ENCODE measurements around the gene NAA35. TPM values are rescaled to one million over a fixed set of nuclear protein-coding genes. Genes with fewer than 3 reads are reported as not detected.
A peak's percentile ranks its signal among the peaks of the same experiment; 100 is the strongest.

NAA35 gene
- polyA plus RNA-seq (2011; rRNA removed) (9.8 and 16.0 TPM in 2 replicates), polyA minus RNA-seq (2011; rRNA and poly(A)+ RNA removed) (7.5 and 8.9 TPM in 2 replicates)

DNA sequence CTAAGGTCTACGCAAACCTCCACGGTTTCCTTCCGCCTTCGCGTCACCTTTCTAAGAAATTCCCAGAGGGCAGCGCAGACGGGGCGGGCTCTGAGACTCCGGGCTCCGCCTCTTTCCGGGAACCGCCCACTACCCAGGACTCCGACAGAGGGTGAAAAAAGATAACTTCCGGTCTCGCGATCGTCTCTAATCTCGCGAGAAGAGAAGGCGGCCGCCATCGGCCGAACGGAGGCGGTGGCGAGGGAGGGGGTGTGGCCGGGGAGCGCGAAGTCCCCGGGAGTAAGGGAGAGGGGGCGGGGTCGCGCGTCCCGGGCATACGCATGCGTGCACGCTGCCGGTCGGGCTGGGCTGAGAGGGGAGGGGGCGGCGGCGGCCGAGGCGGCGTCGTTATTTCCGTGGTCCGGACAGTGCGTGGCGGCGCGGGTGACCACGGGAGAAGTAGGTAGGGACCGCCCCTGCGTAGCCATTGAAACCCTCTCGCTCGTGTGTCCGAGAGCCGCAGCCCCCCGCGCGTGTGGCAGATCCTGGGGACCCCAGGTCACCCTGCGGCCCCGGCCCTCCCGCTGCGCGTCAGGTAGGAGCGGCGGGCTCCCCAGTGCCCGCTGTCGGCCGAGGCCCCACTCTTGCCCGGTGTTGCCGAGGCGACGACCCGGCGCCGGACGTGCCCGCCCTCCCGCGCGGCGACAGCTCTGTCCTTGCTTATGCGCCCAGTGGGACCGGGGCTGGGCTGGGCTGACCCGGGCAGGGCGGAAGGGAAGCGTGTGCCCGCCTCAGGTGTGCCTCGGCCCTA is at the start of gene NAA35:
Gene NAA35, plus strand, starts transcription at position 315 of the 790 bp plus-strand sequence. CDS start 1,014 bp downstream, outside the sequence.
- DNase-seq (ENCODE audit: low read depth), result peak; percentile 90
- ChIA-PET CTCF (interaction anchor here (1.0 to 1.1 kb wide), 2 partner anchors 10 to 162 kb away, joined by 3 read pairs; no protein-coding TSS in a partner anchor), POLR2A (no interaction called here)
- H3K4me3 ChIP-seq (ENCODE audit: low read depth, low read length), result peak within 1 kb of the TSS; percentile 96
- peaks cover under 1% of the 10 kb centered on the region; the same call in 1 of the 2 replicates for H3K36me3 ChIP-seq (ENCODE audit: control insufficient read depth, insufficient read depth, low read length)
- TF ChIP-seq, protein P1, sequence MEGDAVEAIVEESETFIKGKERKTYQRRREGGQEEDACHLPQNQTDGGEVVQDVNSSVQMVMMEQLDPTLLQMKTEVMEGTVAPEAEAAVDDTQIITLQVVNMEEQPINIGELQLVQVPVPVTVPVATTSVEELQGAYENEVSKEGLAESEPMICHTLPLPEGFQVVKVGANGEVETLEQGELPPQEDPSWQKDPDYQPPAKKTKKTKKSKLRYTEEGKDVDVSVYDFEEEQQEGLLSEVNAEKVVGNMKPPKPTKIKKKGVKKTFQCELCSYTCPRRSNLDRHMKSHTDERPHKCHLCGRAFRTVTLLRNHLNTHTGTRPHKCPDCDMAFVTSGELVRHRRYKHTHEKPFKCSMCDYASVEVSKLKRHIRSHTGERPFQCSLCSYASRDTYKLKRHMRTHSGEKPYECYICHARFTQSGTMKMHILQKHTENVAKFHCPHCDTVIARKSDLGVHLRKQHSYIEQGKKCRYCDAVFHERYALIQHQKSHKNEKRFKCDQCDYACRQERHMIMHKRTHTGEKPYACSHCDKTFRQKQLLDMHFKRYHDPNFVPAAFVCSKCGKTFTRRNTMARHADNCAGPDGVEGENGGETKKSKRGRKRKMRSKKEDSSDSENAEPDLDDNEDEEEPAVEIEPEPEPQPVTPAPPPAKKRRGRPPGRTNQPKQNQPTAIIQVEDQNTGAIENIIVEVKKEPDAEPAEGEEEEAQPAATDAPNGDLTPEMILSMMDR (IDR thresholded peaks at IDR 0.05; ENCODE audit: insufficient read depth, low read depth, low read length), result 0 out of 2 replicates have a peak, but pooled peaks have one; percentile 20
- no peaks in the 10 kb centered on the region for H3K27me3 ChIP-seq (ENCODE audit: control insufficient read depth, insufficient read depth, low read length)

DNA sequence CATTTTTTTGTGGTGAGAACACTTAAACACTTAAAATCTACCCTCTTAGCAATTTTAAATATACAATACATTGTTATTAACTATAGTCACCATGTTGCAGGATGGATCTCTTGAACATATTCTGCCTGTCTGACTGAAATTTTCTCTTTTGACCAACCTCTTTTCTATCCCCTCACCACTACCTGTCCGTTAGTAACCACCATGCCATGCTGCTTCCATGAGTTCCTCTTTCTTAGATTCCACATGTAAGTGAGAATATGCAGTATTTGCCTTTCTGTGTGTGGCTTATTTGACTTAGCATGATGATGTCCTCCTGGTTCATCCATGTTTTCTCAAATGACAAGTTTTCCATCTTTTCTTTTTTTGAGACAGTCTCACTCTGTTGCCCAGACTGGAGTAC is 48.5 kb upstream of the NAA35 start:
- Histone ChIP-seq H3K27me3 (ENCODE audit: control insufficient read depth, insufficient read depth, low read length) (no peaks in the 10 kb centered on the region; the same call in 1 of the 2 replicates), H3K4me3 (ENCODE audit: low read depth, low read length) (no peak overlapping the region), H3K36me3 (ENCODE audit: control insufficient read depth, insufficient read depth, low read length) (no peaks in the 10 kb centered on the region)
- ChIA-PET CTCF (no interaction called here), POLR2A (no interaction called here)
- TF ChIP-seq, protein P1 (IDR thresholded peaks at IDR 0.05; ENCODE audit: insufficient read depth, low read depth, low read length), result no peak
- DNase-seq (ENCODE audit: low read depth), result no peak

DNA sequence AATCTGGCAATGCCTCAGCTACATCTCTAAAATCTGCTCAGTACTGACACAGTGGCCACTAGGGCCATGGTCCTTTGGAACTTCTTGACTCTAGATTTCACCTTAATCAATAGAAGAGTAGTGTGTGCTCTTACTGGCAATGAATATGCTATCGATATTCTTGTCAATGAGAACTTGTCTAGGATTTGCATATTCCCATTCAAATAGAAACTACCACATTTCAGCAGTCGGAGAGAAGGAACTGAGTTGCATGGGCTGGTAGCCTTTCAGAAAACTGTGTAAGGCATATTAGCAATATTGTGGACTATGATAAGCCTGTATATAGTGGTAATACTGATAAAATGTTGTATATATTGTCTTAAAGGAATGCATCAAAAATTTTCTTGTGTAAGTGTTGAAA is 45.3 kb upstream of the NAA35 start:
- no peaks in the 10 kb centered on the region; the same call in 1 of the 2 replicates for H3K27me3 ChIP-seq (ENCODE audit: control insufficient read depth, insufficient read depth, low read length)
- POLR2A ChIA-PET, result no interaction called here
- TF ChIP-seq, protein P1 (IDR thresholded peaks at IDR 0.05; ENCODE audit: insufficient read depth, low read depth, low read length), result no peak
- CTCF ChIA-PET, result no interaction called here
- no peaks in the 10 kb centered on the region for H3K36me3 ChIP-seq (ENCODE audit: control insufficient read depth, insufficient read depth, low read length)
- H3K4me3 ChIP-seq (ENCODE audit: low read depth, low read length), result no peak overlapping the region
- no peak for DNase-seq (ENCODE audit: low read depth)

DNA sequence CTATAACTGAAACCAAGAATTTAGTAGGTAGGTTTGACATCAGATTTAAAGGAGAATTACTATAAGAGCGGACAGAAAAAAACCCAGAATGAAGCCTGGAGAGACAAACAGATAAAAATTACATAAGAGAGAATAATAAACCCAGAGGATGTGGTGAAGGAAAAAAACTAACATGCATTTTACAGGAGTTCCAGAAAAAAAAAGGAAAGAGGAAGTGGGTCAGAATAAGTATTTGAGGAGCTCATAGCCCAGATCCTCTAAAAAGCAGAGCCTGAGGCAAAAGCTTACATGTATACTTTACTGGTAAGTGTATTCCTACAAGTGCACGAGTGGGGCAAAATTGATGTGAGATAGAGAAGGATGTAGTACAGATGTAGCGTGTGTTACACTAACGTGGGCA is 43.1 kb upstream of the NAA35 start:
- ChIA-PET POLR2A (no interaction called here), CTCF (no interaction called here)
- Histone ChIP-seq H3K4me3 (ENCODE audit: low read depth, low read length) (no peak overlapping the region), H3K36me3 (ENCODE audit: control insufficient read depth, insufficient read depth, low read length) (no peaks in the 10 kb centered on the region), H3K27me3 (ENCODE audit: control insufficient read depth, insufficient read depth, low read length) (no peaks in the 10 kb centered on the region; the same call in 1 of the 2 replicates)
- no peak for DNase-seq (ENCODE audit: low read depth)
- TF ChIP-seq, protein P1 (IDR thresholded peaks at IDR 0.05; ENCODE audit: insufficient read depth, low read depth, low read length), result no peak

DNA sequence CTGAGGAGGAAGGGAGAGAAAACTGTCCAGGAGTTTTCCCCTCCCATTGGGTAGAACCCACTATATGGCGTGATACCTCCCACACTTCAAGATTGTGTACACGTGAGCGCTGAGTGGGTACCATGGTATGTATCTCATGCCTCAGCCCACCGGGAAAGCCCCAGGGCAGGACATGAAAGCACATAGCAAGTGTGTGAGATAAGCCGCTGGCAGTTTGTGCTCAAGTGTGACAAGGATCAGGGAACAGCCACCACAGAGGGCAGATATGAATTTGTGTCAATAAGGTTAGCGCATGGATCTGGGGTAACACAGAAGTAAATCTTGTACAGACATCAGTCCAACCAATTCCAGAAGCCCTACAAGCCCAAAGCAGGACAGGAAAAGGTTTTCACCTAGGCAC is 42.6 kb upstream of the NAA35 start:
- H3K4me3 ChIP-seq (ENCODE audit: low read depth, low read length), result no peak overlapping the region
- no peak for DNase-seq (ENCODE audit: low read depth)
- POLR2A ChIA-PET, result no interaction called here
- CTCF ChIA-PET, result no interaction called here
- H3K36me3 ChIP-seq (ENCODE audit: control insufficient read depth, insufficient read depth, low read length), result no peaks in the 10 kb centered on the region
- H3K27me3 ChIP-seq (ENCODE audit: control insufficient read depth, insufficient read depth, low read length), result no peaks in the 10 kb centered on the region; the same call in 1 of the 2 replicates
- TF ChIP-seq, protein P1 (IDR thresholded peaks at IDR 0.05; ENCODE audit: insufficient read depth, low read depth, low read length), result no peak
